GM21786 (cell line): ENCODE results near the gene U2AF1L4.

Experiments used
- ATAC-seq: cut with Tn5 transposase; IDR thresholded peaks from one replicate; pipeline ENCODE4 v1.9.1; 2021; ENCODE audit not compliant: unreplicated experiment

U2AF1L4 gene

GRCh38 chr19:35714601-35715354 is 30.4 kb downstream of the U2AF1L4 start:
- ATAC-seq: no peak

GRCh38 chr19:35713904-35714495 is 31.2 kb downstream of the U2AF1L4 start:
- ATAC-seq: no peak

- no peak for ATAC-seq
Observed at GRCh38 chr19:35713506-35713850, 31.7 kb downstream of the U2AF1L4 start.

DNA sequence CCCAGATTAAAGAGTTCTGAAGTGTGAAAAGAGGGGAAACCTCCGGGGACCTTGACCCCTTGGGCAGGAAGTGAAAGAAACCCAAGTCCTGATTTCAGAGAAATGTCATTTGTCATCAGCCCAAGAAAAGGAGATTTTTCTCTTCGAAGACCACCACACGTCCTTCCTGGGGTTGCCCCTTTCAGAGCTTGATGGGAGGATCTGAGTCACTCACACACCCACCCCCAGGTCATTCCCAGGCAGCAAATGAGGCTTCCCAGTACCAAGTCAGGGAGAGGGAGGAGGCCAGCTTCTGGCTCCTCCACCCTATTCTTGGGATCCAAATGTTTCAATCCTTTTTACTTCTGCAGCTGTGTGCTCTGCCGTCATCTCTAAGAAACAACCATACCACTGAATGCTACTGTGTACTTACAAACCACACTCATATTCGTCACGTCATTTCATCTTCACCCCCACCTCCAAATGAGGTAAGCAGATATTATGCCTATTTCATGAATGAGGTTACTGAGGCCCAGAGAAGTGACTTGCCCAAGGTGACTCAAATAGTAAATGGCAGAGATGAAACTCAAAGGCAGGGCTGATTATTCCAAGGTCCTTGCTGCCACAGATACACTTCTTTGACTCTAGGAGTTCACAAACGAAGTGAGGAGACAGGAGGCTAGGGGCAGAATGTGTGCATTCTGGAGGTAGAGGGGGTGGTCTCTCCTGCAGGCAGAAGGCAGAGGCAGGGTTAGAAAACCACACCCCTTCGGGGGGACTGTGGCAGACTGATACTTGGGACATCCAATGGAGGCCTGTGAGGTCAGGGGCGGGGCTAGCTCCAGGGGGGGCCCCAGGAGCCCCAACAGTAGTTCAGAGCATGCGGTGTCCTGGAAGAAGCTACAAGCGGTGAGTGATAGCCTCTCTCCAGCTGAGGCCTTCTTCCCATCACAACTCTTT is 32.4 kb downstream of the U2AF1L4 start:
- no peak for ATAC-seq

GRCh38 chr19:35710784-35711723 is 34.2 kb downstream of the U2AF1L4 start:
- peak; percentile 41 for ATAC-seq

GRCh38 chr19:35708391-35708790 is 36.8 kb downstream of the U2AF1L4 start:
- ATAC-seq: no peak

- ATAC-seq: no peak
Observed at GRCh38 chr19:35704218-35704617, 41.0 kb downstream of the U2AF1L4 start, which contains the start of gene ZBTB32. Gene ZBTB32, plus strand, starts transcription at chr19:35704558. Its CDS starts 10,069 bp downstream, at chr19:35714627.

GRCh38 chr19:35703343-35703742 is 41.9 kb downstream of the U2AF1L4 start:
- no peak for ATAC-seq

- peak; percentile 91 for ATAC-seq
Observed at GRCh38 chr19:35702223-35703012, 42.8 kb downstream of the U2AF1L4 start.

DNA sequence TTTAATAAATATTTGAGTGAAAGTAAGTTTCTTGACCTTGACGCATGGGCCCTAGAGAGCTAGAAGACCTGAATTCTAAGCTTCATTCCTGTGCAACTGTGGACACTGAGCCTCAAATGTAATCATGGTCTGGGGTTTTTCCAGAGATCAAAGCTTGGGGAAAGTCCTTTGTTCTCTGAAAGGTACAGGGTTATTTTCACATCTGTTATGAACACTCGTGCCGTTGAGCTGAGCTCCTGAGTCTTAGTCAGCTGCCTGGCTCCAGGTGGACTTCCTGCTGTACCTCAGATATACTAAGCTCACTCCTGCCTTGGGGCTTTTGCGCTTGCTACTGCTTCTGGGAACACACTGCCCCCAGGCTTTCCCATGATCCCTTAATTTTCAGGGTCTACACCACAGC is 48.4 kb downstream of the U2AF1L4 start:
- no peak for ATAC-seq

DNA sequence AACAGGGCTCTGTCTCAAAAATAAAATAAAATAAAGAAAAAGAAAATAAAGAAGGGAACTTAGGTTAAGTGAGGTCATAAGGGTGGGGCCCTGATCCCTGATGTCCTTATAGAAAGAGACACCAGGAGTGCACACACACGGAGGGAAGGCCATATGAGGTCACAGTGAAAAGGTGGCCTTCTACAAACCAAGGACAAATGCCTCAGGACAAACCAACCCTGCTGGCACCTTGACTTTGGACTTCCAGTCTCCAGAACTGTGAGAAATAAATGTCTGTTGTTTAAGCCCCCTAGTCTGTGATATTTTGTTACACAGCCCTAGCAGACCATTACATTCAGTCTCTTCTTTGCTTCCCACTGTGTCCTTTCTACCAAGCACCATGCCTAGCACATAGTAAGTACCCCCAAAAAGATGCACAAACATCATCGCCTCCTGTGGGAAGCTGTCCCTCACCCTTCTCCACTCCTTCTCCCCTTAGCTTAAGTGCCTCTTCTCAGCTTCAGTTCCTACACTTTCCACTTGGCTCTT is 49.3 kb downstream of the U2AF1L4 start:
- no peak for ATAC-seq

GRCh38 chr19:35693835-35694599 is 51.2 kb downstream of the U2AF1L4 start:
- ATAC-seq: peak; percentile 53

DNA sequence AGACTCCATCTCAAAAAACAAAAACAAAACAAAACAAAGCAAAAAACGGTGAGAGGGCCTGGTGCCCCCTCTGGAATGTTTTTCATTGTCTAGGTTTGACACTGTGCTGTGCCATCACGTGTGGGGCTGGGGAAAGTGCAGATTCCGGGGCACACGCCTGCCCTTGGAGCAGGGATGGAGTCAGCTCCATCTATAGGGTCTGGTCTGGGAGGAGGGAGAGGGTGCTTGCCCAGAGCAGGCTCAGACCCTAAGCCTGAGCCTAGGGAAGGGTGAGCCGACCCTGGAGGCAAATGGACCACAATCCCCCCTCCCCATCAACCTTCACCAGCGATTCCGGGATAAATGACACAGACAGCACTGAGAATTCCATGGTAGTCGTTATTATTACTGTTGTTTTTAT is 51.8 kb downstream of the U2AF1L4 start:
- ATAC-seq: no peak
